ENCODE measurements around the gene CYS1. TPM values are rescaled to one million over a fixed set of nuclear protein-coding genes. Genes with fewer than 3 reads are reported as not detected.
A peak's percentile ranks its signal among the peaks of the same experiment; 100 is the strongest.

The CYS1 gene
- total and polyA plus RNA-seq, 11 donors = 0.42 to 9.1 (median 2.5) TPM

- H3K4me1 ChIP-seq = peaks cover 0 to 34% (median 21%) of the 10 kb centered on the region in 12 donors
- no peaks in the 10 kb centered on the region for H3K27me3 ChIP-seq
- peaks cover 0 to 26% (median 19%) of the 10 kb centered on the region in 9 donors for H3K36me3 ChIP-seq
- ATAC-seq (no peak), DNase-seq (peak in 1 of 5 donors; percentile 31)
- H3K9me3 ChIP-seq = no peaks in the 10 kb centered on the region
- H3K27ac ChIP-seq = peak overlapping the region in 5 of 12 donors; percentile 47 to 73 (median 61)
- intact Hi-C loops (cut with DNase I) = loop anchor here in 1 of 10 donors (10.0 kb wide), 1 partner anchor 244 kb away; no protein-coding TSS in a partner anchor
- no peak for TF ChIP-seq CTCF (IDR thresholded peaks at IDR 0.05)
- no peak for TF ChIP-seq POLR2A (IDR thresholded peaks at IDR 0.05)
- 93 to 96% (median 95%) methylated on average over 25 to 39 of the region's 39 CpGs for WGBS, 4 donors
- no peak overlapping the region for H3K4me3 ChIP-seq
Measured at GRCh38 chr2:10058251-10059015, 21.8 kb downstream of the CYS1 start.

GRCh38 chr2:10057231-10058107, 22.7 kb downstream of the CYS1 start:
- H3K9me3 ChIP-seq = no peaks in the 10 kb centered on the region
- intact Hi-C loops (cut with DNase I) = loop anchor here in 1 of 10 donors (10.0 kb wide), 1 partner anchor 243 kb away; no protein-coding TSS in a partner anchor
- no peaks in the 10 kb centered on the region for H3K27me3 ChIP-seq
- peak; percentile 13 to 73 (median 65) for ATAC-seq
- peaks cover 0 to 36% (median 29%) of the 10 kb centered on the region in 9 donors for H3K36me3 ChIP-seq
- H3K4me1 ChIP-seq = peaks cover 0 to 43% (median 27%) of the 10 kb centered on the region in 12 donors
- WGBS, 4 donors = 31 to 47% (median 34%) methylated on average over 25 to 28 of the region's 28 CpGs
- DNase-seq = peak; percentile 67 to 87 (median 73)
- H3K4me3 ChIP-seq = peak overlapping the region in 8 of 12 donors; percentile 8 to 32 (median 25)
- peak overlapping the region in 10 of 12 donors; percentile 12 to 73 (median 64) for H3K27ac ChIP-seq
- TF ChIP-seq POLR2A (IDR thresholded peaks at IDR 0.05) (no peak), CTCF (IDR thresholded peaks at IDR 0.05) (no peak)

GRCh38 chr2:10056439-10056838, 23.8 kb downstream of the CYS1 start:
- WGBS, 4 donors = 74 to 94% (median 79%) methylated on average over 11 of the region's 11 CpGs
- H3K4me3 ChIP-seq = no peak overlapping the region
- no peaks in the 10 kb centered on the region for H3K27me3 ChIP-seq
- ATAC-seq = peak in 2 of 4 donors; percentile 6 to 8
- peak in 1 of 5 donors; percentile 31 for DNase-seq
- no peaks in the 10 kb centered on the region for H3K9me3 ChIP-seq
- H3K27ac ChIP-seq = peak overlapping the region in 3 of 12 donors; percentile 61 to 70 (median 69)
- peaks cover 0 to 45% (median 27%) of the 10 kb centered on the region in 12 donors for H3K4me1 ChIP-seq
- no peak for TF ChIP-seq POLR2A (IDR thresholded peaks at IDR 0.05)
- no peak for TF ChIP-seq CTCF (IDR thresholded peaks at IDR 0.05)
- intact Hi-C loops (cut with DNase I) = loop anchor here in 1 of 10 donors (10.0 kb wide), 1 partner anchor 242 kb away; no protein-coding TSS in a partner anchor
- peaks cover 0 to 45% (median 39%) of the 10 kb centered on the region in 9 donors for H3K36me3 ChIP-seq
